DND-41 (cell line): ENCODE data around the gene IFNB1.

Experiments
- CTCF ChIP-seq: IDR thresholded peaks from 2 replicates; pipeline ENCODE4 v1.5.1; 2012; ENCODE audit warnings: borderline replicate concordance, low read length, moderate library complexity, mild to moderate bottlenecking; ENCODE audit not compliant: poor library complexity, severe bottlenecking; ENCODE audit errors: extremely low read depth
- EZH2 ChIP-seq: IDR thresholded peaks from 3 replicates; pipeline ENCODE4 v1.6.1; 2012; ENCODE audit warnings: borderline replicate concordance, low read depth, mild to moderate bottlenecking, moderate library complexity, low read length, inconsistent platforms; ENCODE audit not compliant: severe bottlenecking

DNA sequence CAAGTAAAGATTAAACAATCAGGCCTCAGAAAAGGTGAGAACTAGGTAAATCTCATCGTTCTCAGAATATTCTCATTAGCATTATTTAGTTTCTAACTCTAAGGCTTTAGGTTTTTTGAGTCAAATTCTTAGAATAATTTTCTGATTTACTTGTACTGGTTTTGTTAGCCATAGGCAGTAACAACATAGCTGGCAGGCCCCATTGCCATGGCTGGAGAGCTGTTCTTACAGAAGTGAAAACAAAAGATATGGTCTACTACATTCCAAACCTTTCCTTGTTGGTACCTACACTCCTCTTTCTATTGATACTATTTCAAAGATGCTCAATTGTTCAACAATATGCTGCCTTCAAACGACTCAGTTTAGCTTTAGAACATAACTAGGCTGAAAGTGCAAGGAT, 36.6 kb upstream of the IFNB1 start:
- TF ChIP-seq CTCF: no peak
- no peak for TF ChIP-seq EZH2
